H54 (cell line): ENCODE measurements around the gene ZNF513.
"Not testable (repeated sequence)": the region's sequence is repeated elsewhere in the genome, so short reads cannot be mapped to it uniquely, and the experiment has no call there.

Source experiments
- DNase-seq: peaks from one replicate; pipeline ENCODE4 v3.0.0; 2011; ENCODE audit warnings: low spot score, mixed read lengths; ENCODE audit not compliant: insufficient read length
- FAIRE-seq: peaks from 3 replicates; lab custom pipeline; 2011; peaks lifted over from hg19 to GRCh38; lab: Jason Lieb, UNC
- POLR2A ChIP-seq: IDR thresholded peaks from 2 replicates; pipeline ENCODE4 v1.6.1; 2011; ENCODE audit warnings: low read depth, mild to moderate bottlenecking, low read length

ZNF513 gene, protein sequence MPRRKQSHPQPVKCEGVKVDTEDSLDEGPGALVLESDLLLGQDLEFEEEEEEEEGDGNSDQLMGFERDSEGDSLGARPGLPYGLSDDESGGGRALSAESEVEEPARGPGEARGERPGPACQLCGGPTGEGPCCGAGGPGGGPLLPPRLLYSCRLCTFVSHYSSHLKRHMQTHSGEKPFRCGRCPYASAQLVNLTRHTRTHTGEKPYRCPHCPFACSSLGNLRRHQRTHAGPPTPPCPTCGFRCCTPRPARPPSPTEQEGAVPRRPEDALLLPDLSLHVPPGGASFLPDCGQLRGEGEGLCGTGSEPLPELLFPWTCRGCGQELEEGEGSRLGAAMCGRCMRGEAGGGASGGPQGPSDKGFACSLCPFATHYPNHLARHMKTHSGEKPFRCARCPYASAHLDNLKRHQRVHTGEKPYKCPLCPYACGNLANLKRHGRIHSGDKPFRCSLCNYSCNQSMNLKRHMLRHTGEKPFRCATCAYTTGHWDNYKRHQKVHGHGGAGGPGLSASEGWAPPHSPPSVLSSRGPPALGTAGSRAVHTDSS

DNA sequence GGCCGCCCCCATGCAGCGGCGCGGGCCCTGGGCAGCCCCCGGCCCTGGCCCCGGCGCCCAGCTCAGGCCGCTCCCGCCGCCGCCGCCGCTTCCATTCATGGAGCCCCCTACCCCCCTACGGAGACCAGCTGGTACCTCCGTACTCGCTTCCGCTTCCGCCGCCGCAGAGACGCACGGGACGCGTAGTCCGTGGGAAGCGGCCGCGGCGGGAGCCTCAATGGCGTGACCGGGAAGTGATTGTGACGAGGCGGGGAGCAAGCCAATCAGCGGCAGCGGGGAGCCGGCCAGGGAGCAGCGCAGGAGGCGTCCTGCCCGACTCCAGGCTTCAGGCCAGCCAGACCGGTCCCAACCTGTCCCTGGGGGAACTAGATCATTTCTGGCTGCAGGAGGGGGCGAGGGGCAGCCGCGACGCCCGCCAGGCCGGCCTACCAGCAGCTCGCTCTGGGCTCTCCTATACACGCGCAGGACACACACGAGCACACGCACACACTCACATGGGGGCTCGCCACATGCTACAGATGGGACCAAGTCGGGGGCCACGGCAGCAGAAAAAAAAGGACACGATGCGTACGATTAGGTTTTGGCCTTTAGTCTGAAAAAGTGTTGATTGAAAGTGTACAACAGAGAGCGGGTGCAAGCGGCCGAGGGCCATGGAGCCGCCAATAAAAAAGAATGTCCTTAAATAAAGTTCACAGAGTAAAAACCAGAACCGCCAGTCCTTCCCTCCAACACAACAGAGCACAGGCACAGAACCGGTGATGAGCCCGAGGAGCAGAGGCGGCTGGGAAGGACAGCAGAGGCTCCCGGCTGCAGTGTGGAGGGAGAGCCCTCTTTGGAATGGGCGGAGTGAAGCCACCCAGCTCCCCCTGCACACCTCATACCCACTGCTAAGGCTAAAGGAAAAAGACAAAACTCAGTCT, at the start of gene ZNF513:
Gene ZNF513 (minus strand): TSS at position 109 of the 920 bp plus-strand sequence. CDS start 208 bp downstream, outside the sequence.
- peak; percentile 32 for DNase-seq
- FAIRE-seq = no peak
- no peak for TF ChIP-seq POLR2A

DNA sequence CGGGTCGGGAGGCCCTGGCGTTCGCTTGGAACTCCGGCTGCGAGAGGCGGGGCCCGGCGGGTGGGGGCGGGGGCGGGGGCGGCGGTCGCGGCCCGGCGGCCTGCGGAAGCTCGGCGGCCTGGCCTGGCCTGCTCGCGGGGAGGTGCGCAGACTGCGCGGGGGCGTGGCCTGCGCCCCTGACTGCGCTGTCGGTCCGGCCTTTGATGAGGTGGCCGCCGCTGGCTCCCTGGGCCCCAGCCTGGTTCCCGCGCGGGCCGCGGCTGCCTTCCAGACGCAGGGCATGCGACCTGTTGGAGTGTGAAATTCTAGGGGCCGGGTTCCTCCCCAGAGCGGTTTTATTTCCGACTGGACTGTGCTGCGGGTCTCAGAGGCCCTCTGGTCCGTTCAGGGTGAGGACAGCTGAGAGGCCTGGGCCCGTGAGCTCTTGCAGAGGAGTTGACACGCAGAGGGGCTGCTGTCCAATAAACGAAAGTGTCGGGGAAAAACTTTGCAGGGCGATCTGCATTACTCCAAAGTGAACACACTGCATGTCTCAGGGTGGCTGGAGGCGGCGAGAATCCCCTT, 48.5 kb upstream of the ZNF513 start:
- no peak for FAIRE-seq
- TF ChIP-seq POLR2A = peak; percentile 61

DNA sequence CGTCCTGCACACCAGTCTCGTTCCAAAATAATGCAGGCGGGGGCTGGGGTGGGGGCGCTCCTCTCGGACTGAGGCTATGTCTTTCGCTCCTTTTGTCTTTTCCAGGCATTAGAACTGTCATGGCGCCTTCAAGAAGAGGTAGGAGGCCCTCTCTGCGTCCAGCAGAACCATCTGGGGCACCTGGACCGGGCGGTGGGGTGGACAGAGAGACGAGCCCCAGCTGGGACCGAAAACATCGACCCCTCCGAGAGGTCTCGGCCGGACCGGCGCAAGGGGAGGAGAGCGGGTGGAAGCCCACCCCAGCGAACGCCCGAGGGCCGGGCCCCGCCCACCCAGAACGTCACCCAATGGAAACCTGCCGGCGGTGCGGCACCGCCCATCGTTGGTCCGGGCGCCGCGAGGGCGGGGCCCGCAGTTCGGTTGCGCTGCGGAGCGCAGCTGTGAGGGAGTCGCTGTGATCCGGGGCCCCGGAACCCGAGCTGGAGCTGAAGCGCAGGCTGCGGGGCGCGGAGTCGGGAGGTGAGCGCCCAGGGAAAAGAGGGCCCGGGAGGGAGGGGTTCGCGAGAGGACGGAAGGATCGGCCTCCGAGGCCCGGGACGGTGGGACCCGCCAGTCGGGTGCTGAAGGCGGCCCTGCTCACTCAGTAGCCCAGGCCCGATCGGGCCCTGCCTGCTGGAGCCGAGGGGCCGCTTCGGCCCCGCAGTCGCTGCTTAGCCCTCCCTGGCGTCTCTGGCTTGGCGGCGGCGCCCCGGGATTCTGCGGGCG, 47.9 kb upstream of the ZNF513 start, which contains the start of gene NRBP1:
Gene NRBP1 (plus strand): TSS at position 419 of the 765 bp plus-strand sequence. CDS start 4,643 bp downstream, outside the sequence.
- peak; percentile 92 for DNase-seq
- peak; percentile 78 for FAIRE-seq

More for the DNA sequence above, 48.5 kb upstream of the ZNF513 start:
- peak; percentile 89 for DNase-seq

DNA sequence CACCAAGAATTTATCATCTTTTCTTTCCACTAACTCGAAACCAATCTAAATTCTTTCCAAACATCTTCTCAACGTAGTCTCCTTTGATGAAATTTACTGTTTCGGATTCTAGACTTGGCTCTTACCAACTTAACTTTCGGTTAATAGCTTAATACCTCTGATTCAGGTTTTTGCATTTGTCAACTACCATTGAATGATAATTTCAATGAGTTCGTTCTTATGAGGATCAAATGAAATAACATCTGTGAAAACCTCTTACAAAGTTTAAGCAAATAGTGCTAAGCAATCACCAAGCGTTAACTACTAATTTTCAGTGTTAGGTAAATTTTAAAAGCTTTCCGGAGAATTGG, 47.3 kb upstream of the ZNF513 start:
- TF ChIP-seq POLR2A = no peak
- FAIRE-seq = peak; percentile 71
- DNase-seq = no peak

More for the DNA sequence above, 47.9 kb upstream of the ZNF513 start, which contains the start of gene NRBP1:
- TF ChIP-seq POLR2A = peak; percentile 74

DNA sequence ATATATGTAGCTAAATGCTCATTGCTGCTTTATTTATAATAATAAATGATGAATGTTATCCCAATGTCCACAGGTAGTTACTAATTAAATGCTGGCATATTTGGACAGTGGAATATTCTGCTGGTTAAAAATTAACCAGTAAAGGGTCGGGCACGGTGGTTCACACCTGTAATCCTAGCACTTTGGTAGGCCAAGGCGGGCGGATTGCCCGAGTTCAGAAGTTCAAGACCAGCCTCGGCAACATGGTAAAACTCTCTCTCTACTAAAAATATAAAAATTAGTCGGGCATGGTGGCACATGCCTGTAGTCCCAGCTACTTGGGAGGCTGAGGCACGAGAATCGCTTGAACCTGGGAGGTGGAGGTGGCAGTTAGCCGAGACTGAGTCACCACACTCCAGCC, 44.5 kb upstream of the ZNF513 start:
- DNase-seq, FAIRE-seq: not testable (repeated sequence)

DNA sequence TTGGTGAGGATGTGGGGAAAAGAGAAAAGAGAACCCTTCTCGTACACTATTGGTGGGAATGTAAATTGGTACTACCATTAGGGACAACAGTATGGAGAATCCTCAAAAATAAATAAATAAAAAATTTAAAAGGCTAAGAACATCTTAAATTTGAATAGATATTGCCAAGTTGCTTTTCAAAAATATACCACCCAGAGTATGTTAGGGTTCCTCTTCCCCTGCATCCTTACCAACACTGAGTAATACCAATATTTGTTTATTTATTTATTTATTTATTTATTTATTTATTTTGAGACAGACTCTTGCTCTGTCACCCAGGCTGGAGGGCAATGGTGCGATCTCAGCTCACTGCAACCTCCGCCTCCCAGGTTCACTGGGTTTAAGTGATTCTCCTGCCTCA, 42.4 kb upstream of the ZNF513 start:
- DNase-seq = no peak
- TF ChIP-seq POLR2A = no peak
- no peak for FAIRE-seq

DNA sequence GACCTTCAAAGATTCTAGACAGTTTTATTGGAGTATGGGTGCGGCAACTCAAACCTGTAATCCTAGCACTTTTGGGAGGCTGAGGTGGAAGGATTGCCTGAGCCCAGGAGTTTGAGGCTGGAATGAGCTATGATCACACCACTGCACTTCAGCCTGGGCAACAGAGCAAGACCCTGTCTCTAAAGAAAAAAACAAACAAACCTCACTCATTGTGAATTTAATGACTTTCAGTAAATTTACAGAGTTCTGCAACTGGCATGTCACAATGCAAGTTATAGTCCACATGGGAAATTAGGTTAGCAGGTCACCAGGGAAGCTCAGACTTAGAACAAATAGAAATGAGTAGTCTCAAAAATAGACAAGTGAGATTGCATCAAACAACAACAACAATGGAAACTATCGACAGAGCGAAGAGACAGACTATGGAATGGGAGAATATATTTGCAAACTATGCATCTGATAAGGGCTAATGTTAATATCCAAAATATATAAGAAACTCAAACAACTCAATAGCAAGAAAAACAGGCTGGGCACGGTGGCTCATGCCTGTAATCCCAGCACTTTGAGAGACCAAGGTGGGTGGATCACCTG, 41.2 kb upstream of the ZNF513 start:
- DNase-seq = no peak
- FAIRE-seq = no peak
- TF ChIP-seq POLR2A = no peak

DNA sequence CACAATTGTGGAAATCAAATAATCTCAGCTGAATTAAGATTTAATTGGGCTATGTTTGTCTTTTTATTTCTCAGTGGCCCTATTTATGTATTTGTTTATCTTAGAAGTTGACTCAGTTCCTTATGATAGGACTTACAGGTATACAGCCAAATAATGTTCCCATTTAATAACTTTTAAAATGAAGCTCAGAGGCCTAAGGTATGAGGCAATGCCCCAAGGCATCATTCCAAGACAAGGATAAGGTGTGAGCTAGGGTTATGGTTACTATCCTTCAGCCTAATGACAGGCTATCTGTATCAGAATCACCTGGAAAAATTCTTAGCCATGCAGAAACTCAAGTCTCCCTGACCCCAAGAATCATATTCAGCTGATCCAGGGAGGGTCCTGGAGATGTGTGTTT, 40.5 kb upstream of the ZNF513 start:
- FAIRE-seq (no peak), DNase-seq (no peak)
- TF ChIP-seq POLR2A = no peak

DNA sequence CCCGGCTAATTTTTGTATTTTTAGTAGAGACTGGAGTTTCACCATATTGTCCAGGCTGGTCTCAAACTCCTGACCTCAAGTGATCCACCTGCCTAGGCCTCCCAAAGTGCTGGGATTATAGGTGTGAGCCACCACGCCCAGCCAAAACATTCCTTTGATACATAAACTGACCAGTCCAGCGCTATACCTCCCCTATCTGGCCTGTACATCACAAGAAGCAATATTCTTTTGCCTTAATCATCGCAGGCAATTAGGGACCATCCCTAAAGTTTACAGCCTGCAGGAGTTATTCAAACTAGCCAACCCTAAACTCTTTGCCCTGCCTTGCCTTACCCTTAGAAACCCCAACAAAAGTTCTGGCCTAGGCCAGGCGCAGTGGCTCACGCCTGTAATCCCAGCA, 35.6 kb upstream of the ZNF513 start:
- FAIRE-seq (no peak), DNase-seq (no peak)
- TF ChIP-seq POLR2A = no peak

DNA sequence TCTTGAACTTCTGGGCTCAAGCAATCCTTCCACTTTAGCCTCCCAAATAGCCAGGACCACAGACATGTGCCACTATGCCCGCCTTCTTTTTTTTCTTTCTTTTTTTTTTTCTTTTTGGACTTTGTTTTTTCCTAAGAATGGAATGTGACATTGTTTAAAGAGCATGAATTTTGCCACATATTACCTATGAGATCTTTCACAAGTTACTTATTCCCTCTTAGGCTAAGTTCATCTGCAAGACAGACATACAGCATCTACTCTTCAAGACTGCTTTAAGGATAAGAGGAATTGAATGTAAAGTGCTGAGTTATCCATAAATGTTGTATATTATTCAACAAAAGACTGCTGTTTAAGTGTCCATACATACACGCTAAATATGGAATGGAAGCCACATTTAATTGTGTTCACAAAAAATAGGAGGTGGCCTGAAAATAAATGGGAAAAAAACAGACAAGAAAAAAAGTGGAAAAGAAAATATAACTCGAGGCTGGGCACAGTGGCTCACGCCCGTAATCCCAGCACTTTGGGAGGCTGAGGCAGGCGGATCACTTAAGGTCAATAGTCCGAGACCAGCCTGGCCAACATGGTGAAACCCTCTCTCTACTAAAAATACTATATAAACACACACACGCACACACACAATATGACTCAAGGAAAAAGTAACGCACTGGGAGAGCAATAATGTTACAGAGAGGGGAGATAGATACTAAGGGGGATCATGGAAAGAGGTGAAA, 32.1 kb upstream of the ZNF513 start:
- no peak for FAIRE-seq
- no peak for TF ChIP-seq POLR2A
- no peak for DNase-seq

DNA sequence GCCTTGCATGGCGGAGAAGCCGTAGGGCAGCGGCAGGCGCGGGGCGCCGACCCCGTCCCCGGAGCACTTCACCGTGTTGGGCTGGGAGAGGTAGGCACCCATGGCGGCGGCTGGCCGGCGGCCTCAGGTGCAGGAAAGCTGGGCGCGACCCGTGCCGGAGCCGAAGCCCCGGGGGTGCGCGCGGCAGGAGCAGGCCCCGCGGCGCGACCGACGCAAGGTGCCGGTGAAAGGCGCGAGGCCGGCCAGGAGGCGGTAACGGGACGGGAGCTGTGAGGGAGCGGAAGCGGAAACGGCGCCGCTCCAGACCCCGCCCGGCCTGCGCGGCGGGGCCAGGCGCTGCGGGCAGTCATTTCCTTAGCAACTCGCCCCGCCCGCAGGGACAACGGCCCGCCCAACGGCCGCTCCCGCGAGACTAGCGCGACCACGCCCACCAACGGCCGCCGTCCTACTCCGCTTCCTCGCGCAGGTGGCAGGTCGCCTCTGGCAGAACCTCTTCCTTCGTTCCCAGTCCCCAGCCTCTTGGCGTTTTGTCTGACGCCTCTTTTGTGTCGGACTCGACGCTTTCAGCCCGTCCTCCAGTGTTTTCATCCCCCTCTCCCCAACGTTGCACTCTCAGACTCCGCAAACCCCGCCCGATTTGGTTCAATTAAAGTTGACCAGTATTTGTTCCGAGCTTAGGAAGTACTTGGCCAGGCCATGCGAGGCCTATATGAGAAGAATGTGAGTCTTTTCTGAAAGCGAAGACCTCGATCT, 29.0 kb upstream of the ZNF513 start, which contains the start of gene PPM1G:
Gene PPM1G (minus strand): TSS at position 271 of the 753 bp plus-strand sequence. CDS start 169 bp downstream, at position 102.
- peak; percentile 81 for TF ChIP-seq POLR2A
- DNase-seq (peak; percentile 88), FAIRE-seq (peak; percentile 88)
